IPS DF 19.7 (cell line): ENCODE measurements around the gene YDJC.
"Not testable (repeated sequence)": the region's sequence is repeated elsewhere in the genome, so short reads cannot be mapped to it uniquely, and the experiment has no call there.

Source experiments
- DNase-seq: peaks from one replicate; pipeline ENCODE4 v3.0.0-alpha.2; 2013; ENCODE audit warnings: low read depth, low spot score

The YDJC gene

DNA sequence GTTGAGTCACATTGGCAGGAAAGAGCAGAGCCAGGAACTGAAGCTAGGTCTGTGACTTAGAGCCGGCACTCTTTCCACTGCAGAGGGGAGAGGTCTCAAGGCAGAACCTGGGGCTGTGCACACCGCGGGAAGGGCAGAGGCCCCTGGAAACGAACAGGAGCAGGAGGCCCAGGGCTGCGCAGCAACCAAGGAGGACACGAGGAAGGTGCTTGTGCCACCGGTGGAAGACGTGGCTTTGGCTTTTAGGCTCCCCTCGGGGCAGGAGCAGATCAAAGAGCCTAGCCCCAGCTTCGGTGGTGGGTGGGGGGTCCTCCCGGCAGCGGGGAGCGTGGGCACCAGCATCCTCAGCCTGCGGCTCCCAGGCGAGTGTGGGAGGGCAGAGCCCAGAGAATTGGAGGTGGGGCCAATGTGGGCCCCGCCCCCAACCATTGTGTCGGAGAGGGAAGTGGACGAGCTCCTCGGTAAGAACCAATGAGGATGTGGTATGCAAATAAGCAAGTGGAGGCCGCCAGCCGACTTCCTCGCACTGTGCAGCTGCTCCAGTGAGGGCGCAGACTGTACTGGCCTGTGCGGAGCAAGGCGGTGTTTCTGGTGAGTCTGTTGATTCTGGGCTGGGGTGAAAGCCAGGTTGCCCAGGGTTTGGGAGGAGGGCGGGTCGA, 2.5 kb upstream of the YDJC start, which contains the start of gene CCDC116:
TSS of gene CCDC116 (plus strand) at position 524 of the 659 bp plus-strand sequence. CDS start 422 bp downstream, outside the sequence.
- no peak for DNase-seq

- no peak for DNase-seq
Observed at GRCh38 chr22:21631025-21631424, 1.2 kb upstream of the YDJC start.

GRCh38 chr22:21628386-21629254, 1.2 kb downstream of the YDJC start:
- no peak for DNase-seq

GRCh38 chr22:21626735-21627469, 2.9 kb downstream of the YDJC start:
- DNase-seq, result no peak

DNA sequence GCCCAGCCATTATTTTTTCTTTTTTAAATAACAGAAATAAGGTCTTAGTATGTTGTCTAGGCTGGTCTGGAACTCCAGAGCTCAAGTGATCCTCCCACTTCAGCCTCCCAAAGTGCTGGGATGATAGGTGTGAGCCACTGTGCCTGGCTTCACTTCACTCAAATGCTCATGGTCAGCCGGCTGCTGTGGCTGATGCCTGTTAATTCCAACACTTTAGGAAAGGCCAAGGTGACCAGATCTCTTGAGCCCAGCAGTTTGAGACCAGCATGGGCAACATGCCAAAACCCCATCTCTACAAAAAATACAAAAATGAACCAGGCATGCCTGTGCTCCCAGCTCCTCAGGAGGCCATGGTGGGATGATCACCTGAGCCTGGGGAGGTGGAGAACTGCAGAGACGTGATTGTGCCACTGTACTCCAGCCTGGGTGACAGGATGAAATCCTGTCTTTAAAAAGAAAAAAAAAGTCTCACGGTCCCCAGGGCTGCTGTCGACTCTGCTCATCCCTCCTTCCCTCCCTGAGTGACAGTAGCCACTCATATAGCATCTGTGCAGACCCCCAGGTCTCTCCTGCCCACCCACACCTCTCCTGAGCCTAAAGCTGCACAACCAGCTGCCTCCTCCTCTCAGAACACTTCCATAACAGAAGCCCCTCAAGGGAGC, 3.6 kb downstream of the YDJC start:
- DNase-seq, result no peak

DNA sequence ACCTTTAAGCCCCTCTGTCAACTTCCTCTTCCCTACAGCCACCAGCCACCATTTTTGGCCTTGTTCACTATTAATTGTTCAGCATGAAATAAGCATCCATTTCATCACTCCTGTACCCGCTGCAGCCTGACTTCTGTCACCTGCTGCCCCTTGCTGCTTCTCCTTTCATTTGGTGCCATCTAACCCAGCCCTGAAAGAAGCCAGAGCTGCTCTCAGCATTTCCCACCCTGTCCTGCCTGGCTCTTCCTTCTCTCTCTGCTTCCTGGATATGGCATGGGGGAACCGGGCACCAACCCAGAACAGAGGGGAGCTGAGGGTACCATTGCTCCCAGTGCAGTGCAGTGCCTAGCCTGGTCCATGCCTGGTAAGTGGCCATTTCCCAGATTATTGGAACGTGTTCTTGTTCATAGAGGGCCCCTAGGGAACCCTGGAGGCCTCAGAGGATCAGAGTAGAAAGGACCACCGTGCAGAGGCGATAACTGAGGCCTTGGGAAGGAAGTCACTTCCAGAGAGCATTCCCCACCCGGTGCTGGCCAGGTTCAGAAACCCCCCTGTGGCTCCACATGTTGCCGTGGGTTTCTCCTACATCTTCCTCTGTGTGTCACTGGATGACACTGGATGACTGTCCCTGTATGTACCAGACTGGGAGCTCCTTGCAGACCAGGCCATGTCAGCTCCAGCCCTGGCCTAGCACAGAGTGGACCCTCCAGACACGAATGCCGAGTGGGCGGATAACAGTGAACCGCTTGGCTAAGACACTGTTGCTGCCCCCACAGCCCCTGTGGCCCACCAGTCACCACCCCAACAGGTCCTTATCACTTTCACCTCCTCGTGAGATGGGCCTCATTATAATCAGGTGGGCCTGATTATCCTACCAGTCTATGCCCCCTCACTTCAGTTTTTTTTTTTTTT, 4.7 kb downstream of the YDJC start:
- DNase-seq, result no peak

DNA sequence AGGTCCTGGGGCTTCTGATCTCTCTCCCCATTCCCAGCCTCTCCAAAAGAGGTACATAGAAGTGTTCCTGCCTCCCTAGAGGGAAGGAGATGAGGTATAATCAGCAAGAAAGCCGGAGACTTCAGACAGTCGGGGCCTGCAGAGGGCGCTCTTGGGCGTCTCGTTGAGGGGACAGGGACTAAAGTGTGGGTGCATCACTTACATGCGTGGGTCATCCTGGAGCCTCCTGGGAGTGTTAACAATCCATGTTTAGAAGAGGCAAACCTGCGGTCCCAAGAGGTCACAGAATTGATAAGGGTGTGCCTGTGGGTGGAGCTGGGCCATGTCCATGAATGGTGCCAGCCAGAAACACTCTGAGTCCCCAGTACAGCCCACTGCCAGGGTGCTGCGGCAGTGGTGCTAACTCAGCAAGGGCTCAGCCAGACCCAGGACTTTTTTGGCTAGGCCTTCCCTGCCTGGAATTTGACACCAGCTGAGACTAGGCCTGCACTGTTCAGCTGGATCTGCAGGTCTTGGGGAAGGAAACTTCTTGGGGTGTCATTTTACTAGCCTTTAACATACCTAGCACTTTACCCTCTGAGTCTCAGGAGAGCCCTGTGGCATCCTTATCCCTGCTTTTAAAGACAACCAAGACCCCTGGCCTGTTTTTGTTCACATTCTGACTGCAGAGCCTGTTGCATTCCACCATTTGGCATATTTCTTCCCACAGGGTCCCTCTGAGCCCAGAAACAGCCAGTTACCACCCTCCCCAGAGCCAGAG, 5.5 kb downstream of the YDJC start:
- DNase-seq, result no peak

DNA sequence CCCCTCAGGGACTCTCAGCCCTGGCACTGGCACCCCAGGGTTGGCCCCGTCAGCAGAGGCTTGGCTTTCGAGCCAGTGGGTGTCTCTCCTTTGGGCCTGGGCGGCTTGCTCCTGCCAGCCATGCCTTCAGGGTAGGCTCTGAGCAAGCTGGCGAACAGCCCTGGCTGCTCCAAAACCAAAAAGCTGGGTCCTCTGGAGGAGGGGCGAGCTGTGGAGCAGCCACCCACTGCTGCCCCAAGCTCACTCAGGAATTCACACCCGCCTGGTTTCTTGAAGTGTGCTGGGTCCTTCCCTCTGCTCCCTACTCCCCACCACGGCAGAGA, 6.2 kb downstream of the YDJC start:
- no peak for DNase-seq

DNA sequence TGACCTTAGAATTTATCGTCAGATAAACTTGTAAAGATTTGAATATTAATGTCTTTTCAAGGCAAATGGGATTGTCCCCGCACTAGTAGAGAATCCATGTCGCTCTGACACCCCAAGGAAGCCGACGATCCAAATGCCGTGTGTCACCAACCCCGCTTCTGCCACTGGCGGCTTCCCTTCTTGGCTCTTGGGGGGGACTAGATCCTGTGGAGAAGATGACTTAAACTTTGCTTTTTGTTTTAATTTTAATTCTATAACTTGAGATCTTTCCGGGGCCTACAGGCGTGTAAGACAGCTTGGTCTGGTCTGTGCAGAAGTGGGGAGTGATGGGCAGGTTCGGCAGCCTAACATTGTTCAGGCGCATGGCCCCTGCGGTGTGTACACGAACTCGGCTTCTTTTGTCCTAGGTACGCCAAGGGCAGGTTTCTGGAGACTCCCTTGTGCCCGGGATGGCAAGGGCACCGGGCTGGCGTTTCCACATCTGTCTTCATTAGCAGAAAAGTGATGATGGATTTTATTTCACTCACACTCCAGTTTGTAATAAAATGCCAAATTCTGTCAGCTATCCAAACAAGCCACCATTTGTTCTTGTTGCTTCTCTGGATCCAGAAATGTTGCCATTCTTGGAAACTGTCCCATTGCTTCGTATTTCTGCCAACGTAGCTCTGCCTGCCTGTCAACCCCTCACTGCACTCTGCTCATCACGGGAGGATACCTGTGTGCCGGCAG, 6.7 kb downstream of the YDJC start:
- no peak for DNase-seq

- no peak for DNase-seq
Observed at GRCh38 chr22:21622011-21622918, 7.6 kb downstream of the YDJC start.

DNA sequence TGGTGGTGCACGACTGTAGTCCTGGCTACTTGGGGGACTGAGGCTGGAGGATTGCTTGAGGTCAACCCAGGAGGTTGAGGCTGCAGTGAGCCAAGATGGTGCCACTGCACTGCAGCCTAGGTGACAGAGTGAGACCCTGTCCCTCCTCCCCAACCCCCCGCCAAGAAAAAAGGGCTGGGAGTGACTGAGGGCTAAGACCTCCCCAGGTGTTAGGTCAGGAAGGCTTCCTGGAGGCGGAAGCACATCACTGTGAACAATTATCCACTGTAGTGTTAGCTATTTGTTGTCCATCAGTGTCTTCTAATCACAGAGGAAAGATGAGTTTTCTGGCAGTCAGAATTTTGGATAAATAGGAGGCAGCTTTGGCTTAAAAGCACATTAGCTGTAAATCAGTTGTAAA, 8.8 kb downstream of the YDJC start:
- DNase-seq, result no peak

DNA sequence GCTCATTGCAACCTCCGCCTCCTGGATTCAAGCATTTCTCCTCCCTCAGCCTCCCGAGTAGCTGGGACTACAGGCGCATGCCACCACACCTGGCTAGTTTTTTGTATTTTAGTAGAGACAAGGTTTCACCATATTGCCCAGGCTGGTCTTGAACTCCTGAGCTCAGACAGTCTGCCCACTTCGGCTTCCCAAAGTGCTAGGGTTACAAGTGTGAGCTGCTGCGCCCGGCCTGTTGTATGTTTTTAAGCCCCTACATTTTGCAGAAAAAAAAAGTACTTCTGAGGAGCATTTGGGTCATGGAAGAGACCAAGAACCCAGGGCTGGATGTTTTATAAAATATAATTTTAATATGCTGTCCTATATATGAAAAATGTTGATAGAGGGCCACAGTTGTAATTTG, 12.5 kb downstream of the YDJC start:
- DNase-seq, result not testable (repeated sequence)

GRCh38 chr22:21615731-21616130, 14.1 kb downstream of the YDJC start:
- DNase-seq, result no peak

GRCh38 chr22:21613553-21614233, 16.1 kb downstream of the YDJC start:
- DNase-seq, result no peak

- no peak for DNase-seq
Observed at GRCh38 chr22:21612858-21613257, 17.0 kb downstream of the YDJC start.

DNA sequence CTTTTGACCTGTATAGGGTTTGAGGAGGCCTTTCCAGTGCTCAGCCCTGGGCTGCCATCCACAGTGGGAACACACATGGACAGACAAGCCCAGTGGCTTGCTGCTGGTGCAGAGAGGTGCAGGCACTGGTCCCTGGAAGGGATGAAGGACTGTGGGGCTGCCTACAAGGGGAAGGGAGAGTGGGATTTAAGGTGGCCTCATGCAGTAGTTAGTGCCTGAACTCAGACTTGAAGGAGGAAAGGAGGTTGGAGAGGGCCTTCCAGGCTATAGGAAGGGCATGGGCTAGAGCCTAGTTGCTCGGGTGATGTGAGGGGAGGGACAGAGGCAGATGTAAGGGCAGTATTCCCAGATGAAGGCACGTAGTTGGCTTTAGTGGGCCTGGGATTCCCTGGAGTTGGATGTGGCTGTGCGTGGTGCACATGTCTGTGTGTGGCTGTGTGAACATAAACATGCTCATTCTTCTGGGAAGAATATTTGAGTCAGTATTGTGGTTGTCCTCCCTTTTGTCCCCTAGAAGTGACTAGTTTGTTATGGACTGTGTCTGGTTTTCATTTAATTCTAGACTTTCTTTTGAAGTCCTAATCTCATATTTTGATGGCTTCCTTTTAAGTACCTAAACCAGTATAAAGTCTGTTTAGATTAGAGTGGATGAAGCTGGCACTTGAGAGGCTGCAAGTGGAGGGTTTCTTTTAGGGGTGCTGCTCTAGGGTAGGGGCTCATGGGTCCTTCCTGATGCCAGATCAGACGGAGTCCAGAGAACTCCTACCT, 18.4 kb downstream of the YDJC start:
- DNase-seq, result no peak

DNA sequence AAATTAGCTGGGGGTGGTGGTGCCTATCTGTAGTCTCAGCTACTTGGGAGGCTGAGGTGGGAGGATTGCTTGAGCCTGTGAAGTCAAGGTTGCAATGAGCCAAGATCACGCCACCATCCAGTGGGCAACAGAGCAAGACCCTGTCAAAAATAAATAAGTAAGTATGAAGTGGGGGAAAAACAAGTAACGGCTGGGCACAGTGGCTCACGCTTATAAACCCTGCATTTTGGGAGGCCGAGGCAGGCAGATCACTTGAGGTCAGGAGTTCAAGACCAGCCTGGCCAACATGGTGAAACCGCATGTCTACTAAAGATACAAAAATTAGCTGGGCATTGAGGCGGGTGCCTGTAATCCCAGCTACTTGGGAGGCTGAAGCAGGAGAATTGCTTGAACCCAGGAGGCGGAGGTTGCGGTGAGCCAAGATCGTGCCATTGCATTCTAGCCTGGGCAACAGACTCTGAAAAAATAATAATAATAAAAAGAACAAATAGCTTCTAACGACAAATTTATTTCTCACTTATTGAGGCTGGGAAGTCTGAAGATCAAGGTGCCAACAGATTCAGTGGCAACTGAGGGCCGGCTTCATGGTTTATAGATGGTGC, 20.2 kb downstream of the YDJC start:
- DNase-seq, result not testable (repeated sequence)
